T-helper 2 cell treated with Interferon-gamma antibody and Interleukin-4, amounts not matched to agents 5 μg/mL and 100 μg/mL, for 36 hours (primary cell): ENCODE results near the gene EOLA2.
"Not testable (repeated sequence)": the region's sequence is repeated elsewhere in the genome, so short reads cannot be mapped to it uniquely, and the experiment has no call there.

Experiments used
- DNase-seq: peaks from one replicate; pipeline ENCODE4 v3.0.0; 2021; ENCODE audit warnings: low spot score
- H3K27ac Mint-ChIP-seq: one replicate; pipeline ENCODE4 v1.8.0; 2021; ENCODE audit warnings: mild to moderate bottlenecking, mixed read lengths
- H3K27me3 Mint-ChIP-seq: one replicate; pipeline ENCODE4 v1.8.0; 2021; ENCODE audit warnings: low read depth, mixed read lengths
- H3K36me3 Mint-ChIP-seq: one replicate; pipeline ENCODE4 v1.8.0; 2021; ENCODE audit warnings: low read depth, mixed read lengths
- H3K4me1 Mint-ChIP-seq: one replicate; pipeline ENCODE4 v1.8.0; 2021; ENCODE audit warnings: low read depth, mixed read lengths
- H3K4me3 Mint-ChIP-seq: one replicate; pipeline ENCODE4 v1.8.0; 2022; ENCODE audit warnings: mild to moderate bottlenecking, moderate library complexity, mixed read lengths
- H3K9me3 Mint-ChIP-seq: one replicate; pipeline ENCODE4 v1.8.0; 2021; ENCODE audit warnings: mixed read lengths

Gene EOLA2

GRCh38 chrX:149938427-149938880, at the start of gene EOLA2:
Gene EOLA2, minus strand, starts transcription at chrX:149938491. Its CDS starts 4,617 bp downstream, at chrX:149933874.
- H3K27me3 Mint-ChIP-seq, result no peaks in the 10 kb centered on the region
- peak within 1 kb of the TSS; percentile 95 for H3K4me3 Mint-ChIP-seq
- H3K4me1 Mint-ChIP-seq, result no peaks in the 10 kb centered on the region
- peak; percentile 92 for DNase-seq
- no peaks in the 10 kb centered on the region for H3K9me3 Mint-ChIP-seq
- H3K36me3 Mint-ChIP-seq, result peaks cover 10% of the 10 kb centered on the region
- peak within 1 kb of the TSS; percentile 100 for H3K27ac Mint-ChIP-seq

GRCh38 chrX:149987613-149988012, 49.3 kb upstream of the EOLA2 start:
- Mint-ChIP-seq H3K9me3 (no peaks in the 10 kb centered on the region), H3K4me1 (no peaks in the 10 kb centered on the region), H3K4me3 (no peak overlapping the region), H3K27me3 (no peaks in the 10 kb centered on the region), H3K27ac (no peak overlapping the region), H3K36me3 (peaks cover 3% of the 10 kb centered on the region)
- DNase-seq, result no peak

- Mint-ChIP-seq H3K27ac (no peak overlapping the region), H3K36me3 (no peaks in the 10 kb centered on the region), H3K27me3 (no peaks in the 10 kb centered on the region), H3K4me1 (no peaks in the 10 kb centered on the region), H3K9me3 (no peaks in the 10 kb centered on the region), H3K4me3 (no peak overlapping the region)
- no peak for DNase-seq
Observed at GRCh38 chrX:149984411-149984810, 46.1 kb upstream of the EOLA2 start.

GRCh38 chrX:149982310-149982709, 44.0 kb upstream of the EOLA2 start:
- no peaks in the 10 kb centered on the region for H3K36me3 Mint-ChIP-seq

GRCh38 chrX:149979126-149979644, 40.9 kb upstream of the EOLA2 start:
- Mint-ChIP-seq H3K36me3 (no peaks in the 10 kb centered on the region), H3K27me3 (no peaks in the 10 kb centered on the region), H3K9me3 (no peaks in the 10 kb centered on the region), H3K27ac (no peak overlapping the region), H3K4me1 (no peaks in the 10 kb centered on the region), H3K4me3 (no peak overlapping the region)
- no peak for DNase-seq

More at GRCh38 chrX:149982310-149982709, 44.0 kb upstream of the EOLA2 start:
- Mint-ChIP-seq H3K4me1 (no peaks in the 10 kb centered on the region), H3K27ac (no peak overlapping the region), H3K4me3 (no peak overlapping the region), H3K27me3 (no peaks in the 10 kb centered on the region), H3K9me3 (no peaks in the 10 kb centered on the region)
- DNase-seq, result no peak

- no peaks in the 10 kb centered on the region for H3K9me3 Mint-ChIP-seq
- peaks cover 16% of the 10 kb centered on the region for H3K36me3 Mint-ChIP-seq
- H3K27me3 Mint-ChIP-seq, result no peaks in the 10 kb centered on the region
- H3K4me3 Mint-ChIP-seq, result no peak overlapping the region
- DNase-seq, result no peak
- H3K27ac Mint-ChIP-seq, result no peak overlapping the region
- no peaks in the 10 kb centered on the region for H3K4me1 Mint-ChIP-seq
Observed at GRCh38 chrX:149962859-149963757, 24.8 kb upstream of the EOLA2 start.

GRCh38 chrX:149962010-149962409, 23.7 kb upstream of the EOLA2 start:
- no peaks in the 10 kb centered on the region for H3K27me3 Mint-ChIP-seq
- no peak overlapping the region for H3K27ac Mint-ChIP-seq
- H3K36me3 Mint-ChIP-seq, result peaks cover 14% of the 10 kb centered on the region
- H3K9me3 Mint-ChIP-seq, result no peaks in the 10 kb centered on the region
- H3K4me3 Mint-ChIP-seq, result no peak overlapping the region
- H3K4me1 Mint-ChIP-seq, result no peaks in the 10 kb centered on the region
- no peak for DNase-seq

GRCh38 chrX:149961572-149961971, 23.3 kb upstream of the EOLA2 start:
- H3K9me3 Mint-ChIP-seq, result no peaks in the 10 kb centered on the region
- no peaks in the 10 kb centered on the region for H3K4me1 Mint-ChIP-seq
- H3K27ac Mint-ChIP-seq, result no peak overlapping the region
- DNase-seq, result no peak
- no peak overlapping the region for H3K4me3 Mint-ChIP-seq
- H3K36me3 Mint-ChIP-seq, result peaks cover 14% of the 10 kb centered on the region
- no peaks in the 10 kb centered on the region for H3K27me3 Mint-ChIP-seq

- H3K27ac Mint-ChIP-seq, result no peak overlapping the region
- H3K4me3 Mint-ChIP-seq, result no peak overlapping the region
- no peak for DNase-seq
- no peaks in the 10 kb centered on the region for H3K9me3 Mint-ChIP-seq
- no peaks in the 10 kb centered on the region for H3K4me1 Mint-ChIP-seq
- peaks cover 13% of the 10 kb centered on the region for H3K36me3 Mint-ChIP-seq
- no peaks in the 10 kb centered on the region for H3K27me3 Mint-ChIP-seq
Observed at GRCh38 chrX:149950681-149951080, 12.4 kb upstream of the EOLA2 start.

- no peak for DNase-seq
- peaks cover 11% of the 10 kb centered on the region for H3K36me3 Mint-ChIP-seq
- no peaks in the 10 kb centered on the region for H3K9me3 Mint-ChIP-seq
- H3K4me3 Mint-ChIP-seq, result no peak overlapping the region
- H3K27me3 Mint-ChIP-seq, result no peaks in the 10 kb centered on the region
- H3K4me1 Mint-ChIP-seq, result no peaks in the 10 kb centered on the region
- no peak overlapping the region for H3K27ac Mint-ChIP-seq
Observed at GRCh38 chrX:149949743-149950436, 11.6 kb upstream of the EOLA2 start.

- Mint-ChIP-seq H3K4me1 (no peaks in the 10 kb centered on the region), H3K36me3 (peaks cover 7% of the 10 kb centered on the region), H3K27me3 (no peaks in the 10 kb centered on the region), H3K27ac (no peak overlapping the region), H3K4me3 (no peak overlapping the region), H3K9me3 (no peaks in the 10 kb centered on the region)
- no peak for DNase-seq
Observed at GRCh38 chrX:149948016-149948415, 9.7 kb upstream of the EOLA2 start.

GRCh38 chrX:149946932-149947331, 8.6 kb upstream of the EOLA2 start:
- not testable (repeated sequence) for H3K27me3 Mint-ChIP-seq, H3K4me1 Mint-ChIP-seq, H3K9me3 Mint-ChIP-seq, DNase-seq, H3K36me3 Mint-ChIP-seq, H3K4me3 Mint-ChIP-seq, H3K27ac Mint-ChIP-seq

- not testable (repeated sequence) for DNase-seq, H3K27me3 Mint-ChIP-seq, H3K4me1 Mint-ChIP-seq, H3K36me3 Mint-ChIP-seq, H3K27ac Mint-ChIP-seq, H3K4me3 Mint-ChIP-seq, H3K9me3 Mint-ChIP-seq
Observed at GRCh38 chrX:149945820-149946219, 7.5 kb upstream of the EOLA2 start.

GRCh38 chrX:149945087-149945670, 6.9 kb upstream of the EOLA2 start:
- not testable (repeated sequence) for H3K27ac Mint-ChIP-seq, DNase-seq, H3K4me1 Mint-ChIP-seq, H3K9me3 Mint-ChIP-seq, H3K27me3 Mint-ChIP-seq, H3K36me3 Mint-ChIP-seq, H3K4me3 Mint-ChIP-seq
